Panc1 (cell line): ENCODE measurements around the gene KIAA1217.

ENCODE experiments used
- POLR2AphosphoS5 ChIP-seq: IDR thresholded peaks from 2 replicates; pipeline ENCODE4 v1.6.1; 2012; ENCODE audit warnings: mild to moderate bottlenecking, low read depth, low read length, moderate library complexity
- TF ChIP-seq, protein P1 (sequence below): fragments of 450-650 bp; IDR thresholded peaks from 2 replicates; pipeline ENCODE4 v1.5.1; 2017; ENCODE audit warnings: mild to moderate bottlenecking
- TF ChIP-seq, protein P2 (sequence below), 2 experiments: IDR thresholded peaks; 2 replicates each; pipeline ENCODE4 v1.6.1; 2011 to 2012; ENCODE audit warnings: low read depth in 2 of 2, control low read depth in 1 of 2, low read length in 1 of 2, mild to moderate bottlenecking in 1 of 2, moderate library complexity in 1 of 2; ENCODE audit not compliant: insufficient read depth in 1 of 2

DNA sequence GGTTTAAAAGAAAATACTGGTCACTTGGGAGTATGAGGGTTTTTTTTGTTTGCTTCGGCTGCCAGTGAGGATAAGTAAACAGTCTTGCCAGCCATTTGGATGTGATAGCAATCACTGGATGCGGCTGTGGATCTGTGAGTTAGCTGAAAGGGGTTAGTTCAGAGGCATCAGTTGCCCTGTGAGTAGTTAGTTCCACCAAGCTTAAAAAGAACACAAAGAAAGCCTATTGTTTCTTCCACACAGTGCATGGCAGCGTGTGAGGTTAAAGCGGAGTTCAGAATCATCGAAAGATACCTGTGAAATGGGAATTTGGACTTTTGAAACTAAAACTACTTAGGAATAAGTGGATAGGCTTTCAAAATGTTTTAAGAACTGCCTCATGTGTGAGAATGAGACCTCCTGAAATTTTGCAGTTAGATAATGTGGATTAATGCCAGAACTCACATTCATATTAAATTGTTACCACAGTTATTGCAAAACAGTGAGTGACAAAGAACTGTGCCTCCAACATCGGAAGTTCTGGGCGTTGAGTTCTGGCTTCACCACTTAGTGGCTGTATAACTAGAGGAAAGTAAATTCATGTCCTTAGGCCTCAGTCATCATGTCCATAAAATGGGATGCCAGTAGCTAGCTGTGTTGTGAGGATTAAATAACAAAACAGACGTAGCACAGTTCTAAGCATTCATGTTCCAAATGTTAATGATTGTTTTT lies 31.3 kb downstream of the KIAA1217 start:
- TF ChIP-seq, protein P1, sequence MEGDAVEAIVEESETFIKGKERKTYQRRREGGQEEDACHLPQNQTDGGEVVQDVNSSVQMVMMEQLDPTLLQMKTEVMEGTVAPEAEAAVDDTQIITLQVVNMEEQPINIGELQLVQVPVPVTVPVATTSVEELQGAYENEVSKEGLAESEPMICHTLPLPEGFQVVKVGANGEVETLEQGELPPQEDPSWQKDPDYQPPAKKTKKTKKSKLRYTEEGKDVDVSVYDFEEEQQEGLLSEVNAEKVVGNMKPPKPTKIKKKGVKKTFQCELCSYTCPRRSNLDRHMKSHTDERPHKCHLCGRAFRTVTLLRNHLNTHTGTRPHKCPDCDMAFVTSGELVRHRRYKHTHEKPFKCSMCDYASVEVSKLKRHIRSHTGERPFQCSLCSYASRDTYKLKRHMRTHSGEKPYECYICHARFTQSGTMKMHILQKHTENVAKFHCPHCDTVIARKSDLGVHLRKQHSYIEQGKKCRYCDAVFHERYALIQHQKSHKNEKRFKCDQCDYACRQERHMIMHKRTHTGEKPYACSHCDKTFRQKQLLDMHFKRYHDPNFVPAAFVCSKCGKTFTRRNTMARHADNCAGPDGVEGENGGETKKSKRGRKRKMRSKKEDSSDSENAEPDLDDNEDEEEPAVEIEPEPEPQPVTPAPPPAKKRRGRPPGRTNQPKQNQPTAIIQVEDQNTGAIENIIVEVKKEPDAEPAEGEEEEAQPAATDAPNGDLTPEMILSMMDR = no peak
- TF ChIP-seq, protein P2, sequence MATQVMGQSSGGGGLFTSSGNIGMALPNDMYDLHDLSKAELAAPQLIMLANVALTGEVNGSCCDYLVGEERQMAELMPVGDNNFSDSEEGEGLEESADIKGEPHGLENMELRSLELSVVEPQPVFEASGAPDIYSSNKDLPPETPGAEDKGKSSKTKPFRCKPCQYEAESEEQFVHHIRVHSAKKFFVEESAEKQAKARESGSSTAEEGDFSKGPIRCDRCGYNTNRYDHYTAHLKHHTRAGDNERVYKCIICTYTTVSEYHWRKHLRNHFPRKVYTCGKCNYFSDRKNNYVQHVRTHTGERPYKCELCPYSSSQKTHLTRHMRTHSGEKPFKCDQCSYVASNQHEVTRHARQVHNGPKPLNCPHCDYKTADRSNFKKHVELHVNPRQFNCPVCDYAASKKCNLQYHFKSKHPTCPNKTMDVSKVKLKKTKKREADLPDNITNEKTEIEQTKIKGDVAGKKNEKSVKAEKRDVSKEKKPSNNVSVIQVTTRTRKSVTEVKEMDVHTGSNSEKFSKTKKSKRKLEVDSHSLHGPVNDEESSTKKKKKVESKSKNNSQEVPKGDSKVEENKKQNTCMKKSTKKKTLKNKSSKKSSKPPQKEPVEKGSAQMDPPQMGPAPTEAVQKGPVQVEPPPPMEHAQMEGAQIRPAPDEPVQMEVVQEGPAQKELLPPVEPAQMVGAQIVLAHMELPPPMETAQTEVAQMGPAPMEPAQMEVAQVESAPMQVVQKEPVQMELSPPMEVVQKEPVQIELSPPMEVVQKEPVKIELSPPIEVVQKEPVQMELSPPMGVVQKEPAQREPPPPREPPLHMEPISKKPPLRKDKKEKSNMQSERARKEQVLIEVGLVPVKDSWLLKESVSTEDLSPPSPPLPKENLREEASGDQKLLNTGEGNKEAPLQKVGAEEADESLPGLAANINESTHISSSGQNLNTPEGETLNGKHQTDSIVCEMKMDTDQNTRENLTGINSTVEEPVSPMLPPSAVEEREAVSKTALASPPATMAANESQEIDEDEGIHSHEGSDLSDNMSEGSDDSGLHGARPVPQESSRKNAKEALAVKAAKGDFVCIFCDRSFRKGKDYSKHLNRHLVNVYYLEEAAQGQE (IDR thresholded peaks at IDR 0.05; ENCODE audit: insufficient read depth in 1 of 2, low read depth in 2 of 2, low read length in 1 of 2) = no peak
- TF ChIP-seq POLR2AphosphoS5 = no peak
